Left renal pelvis (tissue), 4 donors: ENCODE data around the gene SEC31A. TPM values are rescaled to one million over a fixed set of nuclear protein-coding genes. Genes with fewer than 3 reads are reported as not detected.
"Not testable (repeated sequence)": the region's sequence is repeated elsewhere in the genome, so short reads cannot be mapped to it uniquely, and the experiment has no call there.

Source experiments
- DNase-seq, 4 donors: peaks; one replicate each; pipeline ENCODE4 v3.0.0-alpha.2; 2013; ENCODE audit warnings: low read depth in 4 of 4, low spot score in 3 of 4
- polyA plus RNA-seq, 4 donors: library from polyadenylated mRNA; unstranded; fragments of 120-200 nt; gene quantifications; one replicate each; pipeline ENCODE4 v1.2.1, GENCODE V29; 2013; ENCODE audit not compliant: insufficient read length in 4 of 4

Gene SEC31A
- polyA plus RNA-seq, 4 donors, result 238 to 289 (median 252) TPM

DNA sequence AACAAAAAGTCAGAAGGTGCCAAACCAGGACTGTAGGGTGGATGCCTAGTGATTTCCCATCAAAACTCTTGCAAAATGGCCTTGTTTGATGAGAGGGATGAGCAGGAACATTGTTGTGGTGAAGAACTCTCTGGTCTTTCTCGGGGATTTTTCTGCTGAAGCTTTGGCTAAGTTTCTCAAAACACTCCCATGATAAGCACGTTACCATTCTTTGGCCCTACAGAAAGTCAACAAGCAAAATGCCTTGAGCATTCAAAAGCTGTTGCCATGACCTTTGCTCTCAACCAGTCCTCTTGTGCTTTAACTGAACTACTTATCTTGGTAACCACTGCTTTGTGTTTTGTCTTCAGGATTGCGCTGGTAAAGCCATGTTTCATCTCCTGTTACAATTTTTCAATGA is 3.0 kb upstream of the SEC31A start:
- DNase-seq, result no peak

DNA sequence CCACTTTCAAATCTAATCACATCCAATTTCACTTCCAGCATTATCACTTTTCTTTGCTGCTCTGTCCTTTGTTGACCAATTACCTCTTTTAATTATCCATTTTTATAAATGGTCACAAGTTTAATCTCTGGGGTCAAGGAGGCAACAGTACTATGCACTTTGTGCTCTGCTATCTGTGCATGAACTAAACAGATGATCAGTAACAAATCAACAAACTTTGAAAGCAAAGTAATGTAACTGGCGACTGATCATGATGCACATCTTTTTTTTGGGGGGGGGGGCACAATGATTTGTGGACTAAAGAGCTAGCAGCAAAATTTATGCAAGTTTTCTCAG is 1.5 kb upstream of the SEC31A start:
- no peak for DNase-seq

DNA sequence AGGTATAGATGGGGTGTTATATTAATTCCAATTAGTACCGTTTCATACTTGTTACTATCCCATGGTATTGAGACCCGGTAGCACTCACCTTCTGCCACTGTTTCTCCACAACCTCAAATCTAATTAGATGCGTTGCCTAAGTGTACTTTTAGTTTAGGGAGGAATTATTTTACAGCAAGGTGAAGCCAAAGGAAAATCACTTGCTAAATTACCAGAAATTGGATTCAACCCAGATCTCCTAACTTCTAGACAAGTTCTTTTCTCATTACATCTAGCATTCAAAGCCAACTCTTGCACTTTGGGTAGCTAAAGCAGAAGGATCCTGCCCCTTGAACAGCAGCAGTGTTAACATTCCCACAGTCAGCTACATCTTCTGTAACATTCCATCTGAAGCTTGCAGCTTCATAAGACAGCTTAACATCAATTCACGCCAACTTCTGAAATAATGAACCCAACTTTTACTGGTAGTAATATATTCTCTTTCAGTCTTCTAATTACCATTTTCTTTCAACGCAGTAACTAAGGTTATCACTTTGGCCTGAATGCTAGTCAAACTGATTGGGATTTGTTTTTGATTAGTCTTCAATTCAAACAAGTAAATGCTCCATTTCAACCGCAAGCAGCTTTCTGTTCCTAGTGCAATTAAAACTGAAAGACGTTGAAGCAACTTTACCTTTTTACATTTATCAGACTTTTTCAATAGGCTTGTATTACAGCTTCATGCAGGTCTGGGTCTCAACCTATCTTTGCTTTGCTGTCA is 934 bp upstream of the SEC31A start:
- DNase-seq, result no peak

DNA sequence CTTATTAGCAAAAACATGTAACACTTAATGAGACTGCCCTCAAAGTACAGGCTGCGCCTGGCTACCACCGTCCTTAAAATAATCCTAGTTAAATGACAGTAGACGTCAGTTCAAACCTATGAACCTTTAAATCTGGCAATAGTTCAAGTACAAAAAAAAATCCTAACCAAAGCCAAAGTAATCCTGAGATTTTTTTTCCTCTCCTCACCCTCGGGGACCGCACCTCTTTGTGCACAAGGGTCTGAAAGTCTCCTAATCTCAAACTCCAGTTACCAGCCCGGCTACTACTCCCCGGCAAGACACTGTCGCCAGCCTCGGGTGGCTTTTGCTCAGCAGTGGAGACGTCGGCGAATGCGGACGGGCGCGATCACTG is 439 bp downstream of the SEC31A start:
- DNase-seq, result peak in 1 of 4 donors; percentile 47

DNA sequence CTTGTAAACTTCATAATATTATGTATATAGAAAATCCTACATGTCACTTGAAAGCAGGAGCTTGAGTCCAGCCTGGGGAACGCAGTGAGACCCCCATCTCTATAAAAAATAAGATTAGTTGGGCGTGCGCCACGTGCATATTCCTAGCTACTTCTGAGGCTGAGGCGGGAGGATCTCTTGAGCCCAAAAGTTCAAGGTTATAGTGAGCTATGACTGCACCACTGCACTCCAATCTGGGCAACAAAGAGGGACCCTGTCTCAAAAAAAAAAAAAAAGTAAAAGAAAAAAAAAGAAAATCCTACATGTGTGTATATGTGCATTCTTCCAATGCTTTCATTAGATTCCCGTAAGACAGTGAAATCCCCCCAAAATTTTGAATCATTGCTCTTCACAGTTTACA is 1.7 kb downstream of the SEC31A start:
- DNase-seq, result no peak

DNA sequence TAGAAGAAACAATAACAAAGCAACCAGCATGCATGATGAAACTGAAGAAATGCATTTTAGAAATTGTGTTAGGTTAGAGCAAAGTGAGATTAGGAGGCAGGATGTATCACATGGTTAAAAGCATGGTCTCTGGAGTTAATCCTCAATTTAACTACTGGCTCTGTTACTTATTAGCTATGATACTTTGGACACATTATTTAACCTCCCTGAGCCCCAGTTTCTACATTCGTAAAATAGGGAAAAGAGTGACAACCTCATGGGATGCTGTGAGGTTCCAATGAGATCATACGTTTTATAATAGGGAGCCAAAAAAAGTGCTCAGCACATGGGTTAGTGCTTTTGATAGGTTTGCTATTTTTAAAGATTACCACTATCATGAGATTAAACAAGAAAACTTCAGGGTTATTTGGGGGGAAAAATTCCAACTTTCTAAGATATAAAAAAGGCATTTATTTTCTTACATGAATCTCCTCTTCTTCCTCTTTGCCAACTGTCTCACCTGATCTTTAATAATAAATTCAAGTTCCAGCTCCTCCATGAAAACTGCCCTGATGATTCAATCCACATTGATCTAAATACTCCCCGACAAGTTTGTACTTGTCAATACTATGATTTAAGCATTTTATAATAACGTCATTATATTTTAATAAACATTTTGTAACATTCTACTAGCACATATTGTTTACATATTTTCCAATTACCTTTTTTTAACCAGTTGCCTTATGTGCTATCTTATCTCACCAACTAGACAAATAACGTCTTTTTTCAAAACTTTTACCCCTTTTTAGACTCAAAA is 4.6 kb downstream of the SEC31A start:
- DNase-seq, result no peak

DNA sequence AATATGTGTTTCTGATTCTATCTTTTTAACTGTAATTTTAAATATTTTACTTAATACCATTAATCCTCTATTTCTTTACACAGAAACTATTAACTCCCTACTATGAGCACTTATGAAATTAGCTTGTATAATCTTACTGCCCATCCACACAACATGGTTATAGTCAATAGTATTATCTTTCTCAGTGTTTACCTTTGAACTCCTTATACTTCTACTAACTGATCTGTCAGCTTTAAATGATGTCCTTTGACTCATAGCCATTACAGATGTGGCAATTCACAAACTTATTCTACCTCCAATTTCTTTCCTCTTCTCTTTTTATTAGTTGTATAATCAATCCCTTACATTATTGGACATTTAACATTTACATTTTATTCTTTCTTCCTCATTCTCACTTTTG is 5.5 kb downstream of the SEC31A start:
- DNase-seq, result no peak

DNA sequence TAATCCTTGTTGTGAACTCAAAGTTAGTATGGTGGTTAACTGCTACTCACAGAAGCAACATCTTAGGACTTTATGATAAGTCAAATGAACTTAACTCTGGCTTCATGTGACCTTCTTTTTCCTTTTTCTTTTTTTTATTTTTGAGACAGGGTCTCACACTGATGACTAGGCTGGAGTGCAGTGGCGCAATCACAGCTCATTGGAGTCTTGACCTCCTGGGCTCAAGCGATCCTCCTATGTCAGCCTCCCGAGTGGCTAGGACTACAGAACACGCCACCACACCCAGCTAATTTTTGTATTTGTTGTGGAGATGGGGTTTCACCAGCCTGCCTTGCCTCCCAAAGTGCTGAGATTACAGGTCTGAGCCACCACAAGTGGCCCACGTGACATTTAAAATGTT is 22.4 kb downstream of the SEC31A start:
- no peak for DNase-seq

DNA sequence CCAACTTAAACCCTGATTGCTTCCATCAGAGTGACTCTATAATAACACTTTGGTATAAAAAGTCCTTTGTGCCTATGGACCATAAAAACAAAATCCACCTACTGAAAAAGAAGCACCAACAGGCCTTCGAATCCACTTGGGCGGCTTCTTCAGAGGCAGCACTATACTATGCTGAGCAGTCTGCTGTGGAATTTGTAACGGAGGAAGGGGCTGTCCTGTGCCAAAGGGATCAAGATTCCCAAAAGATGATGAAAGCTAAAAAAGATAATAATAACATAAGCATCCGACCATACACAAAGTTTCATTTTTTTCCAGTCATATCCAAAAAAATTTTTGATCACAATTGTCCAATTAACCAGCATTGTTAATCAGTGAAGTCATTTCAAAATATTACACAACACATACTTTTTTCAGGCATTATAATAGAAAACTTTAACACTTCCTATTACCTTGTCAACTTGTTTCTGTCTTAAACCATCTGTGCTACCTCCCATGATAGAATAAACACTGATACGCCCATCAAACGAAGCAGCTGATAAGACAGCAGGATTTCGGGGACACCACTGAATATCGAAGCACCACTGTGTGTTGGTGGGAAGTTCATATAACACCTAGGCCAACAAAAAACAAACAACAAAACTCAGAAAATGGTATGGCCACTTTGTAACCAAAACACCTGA is 24.1 kb downstream of the SEC31A start:
- DNase-seq, result no peak

DNA sequence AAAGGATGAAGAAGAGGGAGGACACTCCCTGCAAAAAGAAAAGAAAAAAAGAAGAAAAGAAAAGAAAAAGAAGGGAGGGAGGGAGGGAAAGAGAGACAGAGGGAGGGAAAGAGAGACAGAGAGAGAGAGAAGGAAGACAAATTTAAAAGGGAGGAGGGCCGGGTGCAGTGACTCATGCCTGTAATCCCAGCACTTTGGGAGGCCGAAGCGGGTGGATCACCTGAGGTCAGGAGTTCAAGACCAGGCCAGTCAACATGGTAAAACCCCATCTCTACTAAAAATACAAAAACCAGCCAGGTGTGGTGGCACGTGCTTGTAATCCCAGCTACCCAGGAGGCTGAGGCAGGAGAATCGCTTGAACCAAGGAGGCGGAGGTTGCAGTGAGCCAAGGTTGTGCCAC is 24.9 kb downstream of the SEC31A start:
- not testable (repeated sequence) for DNase-seq

DNA sequence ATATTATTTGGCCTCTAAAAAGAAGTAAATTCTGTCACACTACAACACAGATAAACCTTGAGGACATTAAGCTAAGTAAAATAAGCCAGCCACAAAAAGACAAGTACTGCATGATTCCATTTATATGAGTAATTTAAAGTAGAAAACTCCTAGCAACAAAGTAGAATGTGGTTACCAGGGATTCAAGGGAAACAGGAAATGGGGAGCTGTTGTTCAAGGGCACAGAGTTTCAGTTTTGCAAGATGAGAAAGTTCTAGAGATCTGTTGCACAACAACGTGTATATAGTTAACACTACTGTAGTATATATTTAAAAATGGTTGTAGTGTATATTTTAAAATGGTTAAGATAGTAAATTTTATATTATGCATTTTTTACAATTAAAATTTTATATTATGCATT is 25.4 kb downstream of the SEC31A start:
- no peak for DNase-seq

DNA sequence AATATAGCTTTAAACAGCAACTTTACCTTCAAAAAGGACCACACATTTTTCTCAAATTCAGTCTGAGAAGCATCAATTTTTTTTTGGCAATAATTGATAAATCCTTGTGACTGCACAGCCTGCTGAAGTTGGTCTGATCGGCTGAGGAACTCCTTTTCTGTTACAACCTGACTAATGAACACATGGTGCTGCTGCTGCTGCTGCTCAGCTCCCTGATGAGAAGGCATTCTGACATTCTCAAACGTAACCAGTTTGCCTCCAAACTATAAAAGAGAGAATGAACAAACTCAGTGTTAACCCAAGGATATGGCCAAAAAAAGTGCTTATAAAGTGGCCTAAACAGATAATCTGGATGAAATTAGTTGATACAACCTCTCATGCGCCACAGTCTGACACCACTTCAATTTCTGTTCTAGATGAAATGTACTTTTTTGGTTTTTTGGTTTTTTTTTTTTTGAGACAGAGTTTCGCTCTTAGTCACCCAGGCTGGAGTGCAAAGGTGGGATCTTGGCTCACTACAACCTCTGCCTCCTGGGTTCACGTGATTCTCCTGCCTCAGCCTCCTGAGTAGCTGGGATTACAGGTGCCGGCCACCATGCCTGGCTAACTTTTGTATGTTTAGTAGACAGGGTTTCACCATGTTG is 26.5 kb downstream of the SEC31A start:
- no peak for DNase-seq

DNA sequence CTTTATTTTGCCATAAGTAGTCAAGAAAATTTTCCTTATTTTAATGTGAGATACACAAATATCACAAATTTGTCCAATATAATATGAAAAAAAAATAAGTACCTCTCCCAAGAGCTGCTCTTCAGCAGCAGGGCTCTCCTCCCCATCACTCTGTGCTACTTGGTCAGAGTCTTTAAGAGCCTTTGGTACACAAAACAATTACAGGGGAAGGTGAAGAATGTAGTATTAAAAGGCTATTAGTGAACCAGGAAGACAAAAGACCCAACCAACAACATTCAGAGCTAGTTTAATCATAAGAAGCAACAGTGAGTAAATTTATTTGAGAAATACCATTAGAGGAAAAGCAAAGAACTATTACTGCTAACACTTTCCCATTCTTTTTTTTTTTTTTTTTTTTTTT is 29.4 kb downstream of the SEC31A start:
- DNase-seq, result no peak

DNA sequence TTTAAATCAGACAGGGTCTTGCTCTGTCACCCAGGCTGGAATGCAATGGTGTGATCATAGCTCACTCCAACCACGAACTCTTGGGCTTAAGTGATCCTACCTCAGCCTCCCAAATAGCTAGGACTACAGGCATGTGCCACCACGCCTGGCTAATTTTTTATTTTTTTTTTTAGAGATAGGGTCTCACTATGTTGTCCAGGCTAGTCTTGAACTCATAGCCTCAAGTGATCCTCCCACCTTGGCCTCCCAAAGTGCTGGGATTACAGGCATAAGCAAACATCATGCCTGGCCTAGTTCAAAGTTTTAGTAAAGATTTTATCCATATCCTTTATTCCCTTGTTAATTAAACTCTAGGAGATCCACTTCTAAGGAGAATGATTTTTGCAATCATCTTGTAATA is 30.5 kb downstream of the SEC31A start:
- DNase-seq, result not testable (repeated sequence)

DNA sequence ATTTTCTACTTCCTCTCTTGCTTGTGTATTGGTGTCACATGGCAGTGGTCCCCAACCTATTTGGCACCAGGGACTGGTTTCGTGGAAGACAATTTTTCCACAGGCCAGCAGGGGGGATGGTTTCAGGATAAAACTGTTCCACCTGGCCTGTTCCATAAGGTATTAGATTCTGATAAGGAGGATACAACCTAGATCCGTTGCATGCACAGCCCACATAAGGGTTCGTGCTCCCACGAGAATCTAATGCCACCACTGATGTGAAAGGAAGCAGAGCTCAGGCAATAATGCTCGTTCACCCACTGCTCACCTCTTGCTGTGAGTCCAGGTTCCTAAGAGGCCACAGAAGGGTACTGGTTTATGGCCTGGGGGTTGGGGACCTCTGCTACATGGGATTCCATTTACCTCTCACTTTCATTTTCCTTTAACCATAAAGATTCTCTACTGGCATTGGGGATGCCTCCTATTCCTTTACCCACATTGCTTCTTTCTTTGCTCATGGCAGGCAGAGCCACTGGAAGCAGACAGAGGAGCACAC is 38.1 kb downstream of the SEC31A start:
- no peak for DNase-seq

DNA sequence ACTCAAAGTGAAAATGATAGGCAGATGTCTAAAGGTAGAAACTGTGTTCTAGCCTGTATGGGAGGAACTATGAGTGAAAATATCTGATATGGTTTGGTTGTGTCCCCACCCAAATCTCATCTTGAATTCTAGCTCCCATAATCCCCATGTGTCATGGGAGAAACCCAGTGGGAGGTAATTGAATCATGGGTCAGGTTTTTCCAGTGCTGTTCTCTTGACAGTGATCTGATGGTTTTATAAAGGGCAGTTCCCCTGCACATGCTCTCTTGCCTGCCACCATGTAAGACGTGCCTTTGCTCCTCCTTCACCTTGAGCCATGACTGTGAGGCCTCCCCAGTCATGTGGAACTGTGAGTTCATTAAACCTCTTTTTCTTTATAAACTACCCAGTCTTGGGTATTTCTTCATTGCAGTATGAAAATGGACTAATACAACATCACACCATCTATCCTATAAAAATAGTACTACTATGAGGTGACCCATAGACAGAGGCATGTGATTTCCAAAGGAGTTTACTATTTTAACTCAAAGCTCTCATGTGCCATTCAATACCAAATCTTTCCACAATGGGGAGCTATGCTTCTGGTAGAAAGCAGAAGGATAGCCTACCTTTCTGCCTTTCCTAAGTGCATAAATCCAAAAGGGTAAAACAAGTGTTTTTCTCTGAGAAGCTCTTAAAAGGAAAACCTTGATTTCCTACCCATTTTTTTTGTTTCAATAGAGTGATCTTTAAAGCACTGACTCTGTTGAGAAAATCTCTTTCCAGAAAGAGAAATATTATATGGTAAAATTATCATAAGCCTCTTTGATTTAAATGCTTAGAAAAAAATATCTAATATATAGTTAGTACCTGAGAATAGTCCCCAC is 38.8 kb downstream of the SEC31A start:
- no peak for DNase-seq

DNA sequence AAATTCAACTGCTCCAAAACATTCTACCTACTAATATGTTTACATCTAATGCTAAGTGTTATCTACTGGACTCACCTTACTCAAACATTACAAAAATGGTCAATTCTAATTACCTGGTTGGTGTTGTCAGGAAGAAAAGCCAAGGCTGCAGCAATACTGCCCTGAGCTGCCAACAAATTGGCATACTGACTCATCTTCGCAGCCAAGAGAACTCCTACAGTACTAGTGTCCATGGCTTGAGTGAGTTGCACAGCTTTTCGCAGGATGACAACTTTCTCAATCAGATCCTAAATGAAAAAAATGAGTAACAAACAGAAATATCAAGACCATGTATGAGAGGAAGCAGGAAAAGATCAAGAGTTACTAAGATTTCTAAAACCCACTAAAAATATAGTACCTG is 39.6 kb downstream of the SEC31A start:
- DNase-seq, result no peak

DNA sequence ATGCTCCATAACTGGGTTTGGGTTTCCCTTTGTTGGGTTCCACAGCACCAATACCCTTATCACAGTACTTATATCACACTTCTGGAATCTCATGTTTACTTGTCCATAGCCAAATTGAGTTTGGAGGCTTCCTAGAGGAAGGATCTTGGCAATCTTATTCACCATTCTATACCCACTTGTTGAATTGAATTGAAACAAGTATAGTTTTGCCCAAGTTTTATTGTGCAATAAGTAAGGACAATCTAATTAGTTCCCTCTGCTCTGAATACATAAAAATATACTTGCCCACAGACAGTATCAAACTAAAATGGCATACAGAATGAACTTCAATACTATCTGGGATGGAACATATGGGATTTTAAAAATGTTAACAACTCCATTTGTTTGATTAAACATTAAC is 40.3 kb downstream of the SEC31A start:
- no peak for DNase-seq

DNA sequence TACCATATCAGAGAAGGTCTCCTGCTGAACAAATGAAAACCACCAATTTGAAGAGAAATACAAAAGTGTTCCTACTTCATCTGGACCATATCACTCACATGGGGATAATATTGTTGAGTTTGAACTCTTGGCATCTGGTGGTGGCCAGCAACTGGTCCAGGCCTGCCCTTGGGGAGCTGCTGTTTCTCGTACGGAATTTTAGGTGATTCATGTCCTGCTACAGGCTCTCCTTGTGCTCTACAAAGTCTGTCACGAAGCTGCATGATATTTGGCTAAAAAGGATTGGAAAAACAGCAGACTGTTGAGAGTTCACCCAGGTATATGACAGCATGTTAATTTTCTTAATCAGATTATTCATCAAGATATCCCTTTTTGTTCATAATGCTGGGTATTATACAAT is 42.2 kb downstream of the SEC31A start:
- no peak for DNase-seq

DNA sequence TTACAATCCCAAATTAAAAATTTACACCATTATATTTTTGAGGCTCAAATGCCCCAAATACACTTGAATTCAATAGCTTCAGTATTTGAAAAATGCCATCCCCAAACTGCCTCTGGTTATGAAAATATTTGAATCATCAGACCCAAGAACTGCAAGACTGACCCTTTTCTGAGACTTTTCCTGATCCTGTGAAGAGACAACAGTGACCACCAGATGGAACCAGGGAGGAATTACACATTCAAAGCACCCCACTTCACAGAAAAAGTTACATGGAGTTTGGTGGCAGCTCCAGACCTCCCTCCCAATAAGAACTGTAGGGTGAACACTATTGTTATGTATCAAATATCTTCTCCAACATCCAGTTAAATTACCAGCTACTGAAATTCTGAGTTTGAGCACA is 48.4 kb downstream of the SEC31A start:
- no peak for DNase-seq
